Measurements from ENCODE around the gene SLC11A1.

SLC11A1 gene

GRCh38 chr2:218393750-218394290 lies 11.7 kb downstream of the SLC11A1 start:
- DNase-seq, result no peak

- DNase-seq, result no peak
These were observed 12.4 kb downstream of the SLC11A1 start for GRCh38 chr2:218394298-218395089.

GRCh38 chr2:218395090-218395444 lies 13.0 kb downstream of the SLC11A1 start:
- no peak for DNase-seq

GRCh38 chr2:218395456-218395825 lies 13.4 kb downstream of the SLC11A1 start:
- no peak for DNase-seq

GRCh38 chr2:218395826-218396687 lies 14.0 kb downstream of the SLC11A1 start:
- DNase-seq, result peak; percentile 57 to 99 (median 93)

GRCh38 chr2:218396688-218397462 lies 14.8 kb downstream of the SLC11A1 start:
- peak in 42 of 58 donors; percentile 35 to 86 (median 67) for DNase-seq

GRCh38 chr2:218397463-218397819 lies 15.4 kb downstream of the SLC11A1 start:
- peak in 1 of 58 donors; percentile 32 for DNase-seq

GRCh38 chr2:218397820-218398436 lies 15.9 kb downstream of the SLC11A1 start:
- DNase-seq, result peak in 14 of 58 donors; percentile 16 to 68 (median 45)

- DNase-seq, result peak in 47 of 58 donors; percentile 11 to 80 (median 60)
These were observed 16.6 kb downstream of the SLC11A1 start for GRCh38 chr2:218398437-218399390.

GRCh38 chr2:218399391-218400166 lies 17.5 kb downstream of the SLC11A1 start, which contains the start of gene CTDSP1:
Gene CTDSP1 (plus strand): TSS chr2:218399868. CDS start chr2:218400091, 223 bp downstream.
- DNase-seq, result peak; percentile 46 to 95 (median 89)

- peak in 8 of 58 donors; percentile 20 to 68 (median 50) for DNase-seq
These were observed 18.3 kb downstream of the SLC11A1 start for GRCh38 chr2:218400167-218400929.

- no peak for DNase-seq
These were observed 19.1 kb downstream of the SLC11A1 start for GRCh38 chr2:218400930-218401881.

GRCh38 chr2:218401890-218402289 lies 19.8 kb downstream of the SLC11A1 start:
- DNase-seq, result no peak

- no peak for DNase-seq
These were observed 20.4 kb downstream of the SLC11A1 start for GRCh38 chr2:218402491-218402901.

- no peak for DNase-seq
These were observed 20.9 kb downstream of the SLC11A1 start for GRCh38 chr2:218402911-218403411.

GRCh38 chr2:218403810-218404209 lies 21.7 kb downstream of the SLC11A1 start:
- DNase-seq, result no peak
